ENCODE measurements around the gene PINLYP. TPM values are rescaled to one million over a fixed set of nuclear protein-coding genes. Genes with fewer than 3 reads are reported as not detected.

Gene PINLYP
- total and polyA plus RNA-seq, 9 of the 15 experiments (the other 6 are each of a cell fraction or from before 2014, with no cell fraction given) = 1.00 to 6.7 (median 2.2) TPM

DNA sequence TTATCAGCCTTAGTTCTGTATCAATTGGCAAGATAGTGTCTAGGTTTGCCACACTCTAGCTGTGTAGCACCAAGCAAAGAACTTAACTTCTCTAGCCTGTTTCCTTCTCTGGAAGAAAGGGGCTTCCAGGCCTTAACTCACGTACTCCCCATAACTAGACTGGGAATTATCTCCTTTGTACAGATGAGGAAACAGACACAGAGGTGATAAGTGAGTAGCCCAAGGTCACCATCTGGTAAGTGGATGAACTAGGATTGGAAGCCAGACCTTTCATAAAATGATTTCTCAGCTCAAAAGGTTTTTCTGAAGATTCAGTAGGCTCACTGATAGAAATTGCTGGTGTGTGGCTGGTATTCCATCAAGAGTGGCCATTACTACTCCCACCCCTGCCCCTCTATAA lies 40.7 kb downstream of the PINLYP start (continued):
- no peak for TF ChIP-seq SAP30 (IDR thresholded peaks at IDR 0.05; ENCODE audit: borderline replicate concordance, insufficient read depth, low read depth, low read length, poor library complexity, severe bottlenecking)
- no peak for TF ChIP-seq MTA1 (IDR thresholded peaks at IDR 0.05; ENCODE audit: borderline replicate concordance)
- TF ChIP-seq ZNF184 (CRISPR knock-in tag; IDR thresholded peaks at IDR 0.05) = no peak
- TF ChIP-seq, protein P1, sequence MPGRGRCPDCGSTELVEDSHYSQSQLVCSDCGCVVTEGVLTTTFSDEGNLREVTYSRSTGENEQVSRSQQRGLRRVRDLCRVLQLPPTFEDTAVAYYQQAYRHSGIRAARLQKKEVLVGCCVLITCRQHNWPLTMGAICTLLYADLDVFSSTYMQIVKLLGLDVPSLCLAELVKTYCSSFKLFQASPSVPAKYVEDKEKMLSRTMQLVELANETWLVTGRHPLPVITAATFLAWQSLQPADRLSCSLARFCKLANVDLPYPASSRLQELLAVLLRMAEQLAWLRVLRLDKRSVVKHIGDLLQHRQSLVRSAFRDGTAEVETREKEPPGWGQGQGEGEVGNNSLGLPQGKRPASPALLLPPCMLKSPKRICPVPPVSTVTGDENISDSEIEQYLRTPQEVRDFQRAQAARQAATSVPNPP (IDR thresholded peaks at IDR 0.05; ENCODE audit: borderline replicate concordance, insufficient read depth, insufficient read length) = no peak
- peak; percentile 68 for TF ChIP-seq NFIC (IDR thresholded peaks at IDR 0.05)
- TF ChIP-seq SMARCB1 (IDR thresholded peaks at IDR 0.05; ENCODE audit: insufficient read length, low read depth) = no peak
- TF ChIP-seq TGIF2 (CRISPR knock-in tag; IDR thresholded peaks at IDR 0.05) = no peak
- no peak for TF ChIP-seq SAFB2 (IDR thresholded peaks at IDR 0.05; ENCODE audit: borderline replicate concordance, low read depth, low read length, severe bottlenecking)
- TF ChIP-seq LEF1 (IDR thresholded peaks at IDR 0.05) = peak; percentile 65; the same call in 1 of the 2 replicates
- TF ChIP-seq ATF1 (CRISPR knock-in tag; IDR thresholded peaks at IDR 0.05) = no peak
- no peak for TF ChIP-seq ATF1 (tag; IDR thresholded peaks at IDR 0.05)
- TF ChIP-seq, protein P2, sequence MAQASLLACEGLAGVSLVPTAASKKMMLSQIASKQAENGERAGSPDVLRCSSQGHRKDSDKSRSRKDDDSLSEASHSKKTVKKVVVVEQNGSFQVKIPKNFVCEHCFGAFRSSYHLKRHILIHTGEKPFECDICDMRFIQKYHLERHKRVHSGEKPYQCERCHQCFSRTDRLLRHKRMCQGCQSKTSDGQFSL (CRISPR knock-in tag; IDR thresholded peaks at IDR 0.05) = no peak
- TF ChIP-seq, protein P2 (tag; IDR thresholded peaks at IDR 0.05) = no peak
- TF ChIP-seq, protein P3, sequence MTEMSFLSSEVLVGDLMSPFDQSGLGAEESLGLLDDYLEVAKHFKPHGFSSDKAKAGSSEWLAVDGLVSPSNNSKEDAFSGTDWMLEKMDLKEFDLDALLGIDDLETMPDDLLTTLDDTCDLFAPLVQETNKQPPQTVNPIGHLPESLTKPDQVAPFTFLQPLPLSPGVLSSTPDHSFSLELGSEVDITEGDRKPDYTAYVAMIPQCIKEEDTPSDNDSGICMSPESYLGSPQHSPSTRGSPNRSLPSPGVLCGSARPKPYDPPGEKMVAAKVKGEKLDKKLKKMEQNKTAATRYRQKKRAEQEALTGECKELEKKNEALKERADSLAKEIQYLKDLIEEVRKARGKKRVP (CRISPR knock-in tag; IDR thresholded peaks at IDR 0.05) = no peak
- peak; percentile 45; the same call in 1 of the 2 replicates for TF ChIP-seq GATA2 (CRISPR knock-in tag; IDR thresholded peaks at IDR 0.05)
- no peak for TF ChIP-seq RBM34 (IDR thresholded peaks at IDR 0.05; ENCODE audit: borderline replicate concordance, insufficient read depth, low read length)
- no peak for TF ChIP-seq ZNF143 (CRISPR knock-in tag; IDR thresholded peaks at IDR 0.05)
- TF ChIP-seq, protein P4, sequence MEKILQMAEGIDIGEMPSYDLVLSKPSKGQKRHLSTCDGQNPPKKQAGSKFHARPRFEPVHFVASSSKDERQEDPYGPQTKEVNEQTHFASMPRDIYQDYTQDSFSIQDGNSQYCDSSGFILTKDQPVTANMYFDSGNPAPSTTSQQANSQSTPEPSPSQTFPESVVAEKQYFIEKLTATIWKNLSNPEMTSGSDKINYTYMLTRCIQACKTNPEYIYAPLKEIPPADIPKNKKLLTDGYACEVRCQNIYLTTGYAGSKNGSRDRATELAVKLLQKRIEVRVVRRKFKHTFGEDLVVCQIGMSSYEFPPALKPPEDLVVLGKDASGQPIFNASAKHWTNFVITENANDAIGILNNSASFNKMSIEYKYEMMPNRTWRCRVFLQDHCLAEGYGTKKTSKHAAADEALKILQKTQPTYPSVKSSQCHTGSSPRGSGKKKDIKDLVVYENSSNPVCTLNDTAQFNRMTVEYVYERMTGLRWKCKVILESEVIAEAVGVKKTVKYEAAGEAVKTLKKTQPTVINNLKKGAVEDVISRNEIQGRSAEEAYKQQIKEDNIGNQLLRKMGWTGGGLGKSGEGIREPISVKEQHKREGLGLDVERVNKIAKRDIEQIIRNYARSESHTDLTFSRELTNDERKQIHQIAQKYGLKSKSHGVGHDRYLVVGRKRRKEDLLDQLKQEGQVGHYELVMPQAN (IDR thresholded peaks at IDR 0.05; ENCODE audit: borderline replicate concordance) = no peak

Measured in K562 (cell line).